ENCODE results near the gene QKI.
"Not testable (repeated sequence)": the region's sequence is repeated elsewhere in the genome, so short reads cannot be mapped to it uniquely, and the experiment has no call there.

The QKI gene

DNA sequence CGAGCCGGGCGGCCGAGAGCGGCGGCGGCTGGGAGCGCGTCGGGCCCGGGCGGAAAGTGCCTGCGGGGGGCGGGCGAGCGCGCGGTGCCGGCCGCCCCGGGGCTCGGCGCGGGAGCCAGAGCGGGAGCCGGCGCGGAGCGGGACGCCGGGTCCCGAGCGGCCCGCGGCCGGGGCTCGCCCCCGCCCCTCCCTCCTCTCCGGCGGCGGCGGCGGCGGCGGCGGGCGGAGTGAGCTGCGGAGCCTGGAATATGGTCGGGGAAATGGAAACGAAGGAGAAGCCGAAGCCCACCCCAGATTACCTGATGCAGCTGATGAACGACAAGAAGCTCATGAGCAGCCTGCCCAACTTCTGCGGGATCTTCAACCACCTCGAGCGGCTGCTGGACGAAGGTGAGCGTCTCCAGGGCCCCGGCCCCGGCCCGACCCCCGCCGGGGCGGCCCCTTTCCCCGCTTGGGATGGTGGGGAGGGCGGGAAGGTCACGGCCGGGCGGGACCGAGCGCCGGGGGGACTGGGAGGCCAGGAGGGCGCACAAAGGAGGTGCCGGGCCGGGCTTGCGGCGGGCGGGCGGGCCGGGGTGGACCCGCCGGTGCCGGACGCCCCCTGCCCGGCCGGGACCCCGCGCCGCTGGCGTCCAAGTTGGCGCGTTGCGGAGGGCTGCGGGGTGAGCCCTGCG lies 565 bp downstream of the QKI start:
- DNase-seq (ENCODE audit: low spot score), result peak; percentile 73

DNA sequence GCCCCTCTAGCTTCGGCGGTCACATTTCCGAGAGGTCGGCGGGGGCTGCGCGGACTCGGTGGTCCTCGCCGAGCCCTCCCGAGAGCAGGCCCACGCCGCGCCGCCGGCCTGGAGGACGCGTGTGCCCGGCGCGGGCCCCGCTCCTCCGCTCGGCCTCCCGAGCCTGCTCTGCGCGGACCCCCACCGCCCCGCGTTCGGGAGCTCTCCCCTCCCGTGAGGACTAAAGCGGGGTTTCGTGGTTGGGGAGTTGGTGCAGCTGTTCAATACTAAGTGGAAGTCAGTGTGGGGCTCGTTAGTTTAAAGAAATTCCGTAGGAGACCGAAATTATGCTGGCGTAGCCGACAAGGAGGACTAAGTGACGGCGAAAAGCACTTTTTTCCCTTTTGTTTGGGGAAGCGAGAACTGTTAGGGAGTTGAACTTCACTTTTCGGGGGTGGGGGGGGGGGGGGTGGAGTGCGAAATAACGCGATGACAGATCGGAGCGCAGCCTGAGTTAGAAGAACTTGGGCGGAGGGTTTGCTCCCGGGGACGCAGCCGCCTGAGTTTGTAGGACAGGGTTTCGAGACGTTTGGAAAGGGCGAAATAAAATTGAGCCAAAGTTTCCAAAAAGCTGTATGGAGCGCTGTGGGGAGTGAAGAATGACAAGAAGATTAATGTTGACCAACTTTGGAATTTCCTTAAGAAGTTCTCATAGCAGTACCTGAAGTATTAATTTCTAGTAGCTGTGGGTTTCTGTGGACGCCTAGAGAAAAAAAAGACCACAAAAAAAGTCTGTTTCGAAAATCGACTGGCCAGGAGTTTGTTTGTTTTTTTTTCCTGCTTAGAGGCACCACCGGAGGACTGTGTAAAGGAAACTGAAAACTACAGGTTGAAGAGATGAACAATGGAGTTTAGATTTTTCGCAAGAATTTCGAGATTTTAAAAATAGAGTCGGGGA lies 1.4 kb downstream of the QKI start:
- peak; percentile 86 for DNase-seq (ENCODE audit: low spot score)

DNA sequence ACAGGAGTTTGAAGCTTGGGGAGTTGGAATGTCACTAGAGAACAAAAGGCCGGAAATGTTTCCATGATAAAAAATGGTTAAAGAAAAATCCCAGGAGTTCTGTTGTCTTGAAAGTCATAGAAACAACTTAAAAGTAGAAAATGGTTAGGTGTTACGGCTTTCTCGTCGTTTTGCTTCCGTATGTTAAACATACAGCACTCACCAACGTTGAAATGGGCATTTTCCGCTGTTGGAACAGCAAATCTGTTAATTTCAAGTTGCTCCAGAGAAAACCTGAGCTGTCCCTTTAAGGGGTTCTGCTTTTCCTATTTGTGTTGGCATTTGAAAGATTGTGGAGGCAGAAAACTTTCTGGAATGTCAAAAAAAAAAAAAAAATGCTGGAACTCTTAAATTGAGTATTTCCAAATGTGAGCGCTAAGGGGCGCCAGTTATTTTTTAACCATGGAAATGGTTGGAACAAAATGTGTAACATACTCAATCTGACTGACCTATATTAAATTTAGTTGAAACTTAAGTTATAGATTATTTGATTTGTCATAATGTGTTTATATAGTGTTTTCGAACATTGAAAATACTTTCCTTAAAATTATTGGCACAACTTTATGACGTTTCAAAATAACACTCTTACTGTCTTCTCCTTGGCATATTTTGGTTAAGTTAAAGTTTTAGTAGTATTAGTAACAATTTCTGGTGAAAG lies 2.2 kb downstream of the QKI start:
- no peak for DNase-seq (ENCODE audit: low spot score)

DNA sequence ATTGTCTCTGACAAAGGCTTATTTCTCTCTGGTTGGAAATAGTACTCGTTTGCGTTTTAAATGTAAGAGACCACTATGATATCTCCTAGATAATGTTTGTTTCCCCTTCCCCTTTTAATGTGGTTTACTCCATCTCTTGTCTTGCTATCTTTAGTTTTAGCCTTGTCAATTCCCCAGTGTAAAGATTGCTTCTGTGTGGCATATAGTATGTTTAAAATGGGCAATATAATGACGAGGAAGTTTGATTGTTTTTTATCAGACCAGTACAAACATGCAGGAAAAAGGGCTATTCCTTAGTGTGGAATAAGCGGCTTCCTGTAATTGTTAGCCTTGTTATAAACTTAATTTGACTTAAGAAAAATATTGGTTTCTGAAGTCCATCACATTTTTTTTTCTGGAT lies 3.1 kb downstream of the QKI start:
- DNase-seq (ENCODE audit: low spot score), result no peak

DNA sequence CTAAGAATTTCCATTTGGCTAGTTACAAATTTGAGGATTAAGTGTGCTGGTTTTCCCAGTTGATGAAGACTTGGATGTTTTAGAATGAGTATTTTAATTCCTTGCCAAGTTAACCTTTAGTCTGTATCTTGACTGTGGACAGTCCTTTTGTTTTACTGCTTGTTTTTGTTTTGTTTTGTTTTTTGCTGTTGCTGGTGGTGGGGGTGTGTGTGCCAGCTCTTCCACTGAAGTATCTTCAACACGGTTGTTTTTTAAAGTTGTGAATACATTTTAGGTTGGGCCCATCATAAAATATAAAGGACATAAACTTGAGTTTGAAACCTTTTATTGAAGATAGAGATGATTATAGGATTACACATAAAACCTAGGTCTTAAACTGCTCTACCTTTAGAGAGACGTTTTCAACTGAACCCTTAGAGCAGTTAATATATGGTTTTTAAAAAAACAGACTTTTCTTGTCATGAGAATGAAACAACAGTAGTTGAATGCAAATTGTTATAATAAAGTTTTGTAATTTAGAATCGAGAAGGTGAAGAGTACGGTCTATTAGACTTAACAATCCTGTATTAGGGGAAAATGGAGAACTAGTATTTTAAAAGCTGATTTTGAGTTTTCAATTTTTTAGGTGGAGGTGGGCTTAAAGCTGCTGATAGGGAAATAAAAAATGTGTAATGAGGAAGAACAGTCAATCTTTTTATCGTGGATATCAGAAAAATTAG lies 4.0 kb downstream of the QKI start:
- DNase-seq (ENCODE audit: low spot score), result no peak

DNA sequence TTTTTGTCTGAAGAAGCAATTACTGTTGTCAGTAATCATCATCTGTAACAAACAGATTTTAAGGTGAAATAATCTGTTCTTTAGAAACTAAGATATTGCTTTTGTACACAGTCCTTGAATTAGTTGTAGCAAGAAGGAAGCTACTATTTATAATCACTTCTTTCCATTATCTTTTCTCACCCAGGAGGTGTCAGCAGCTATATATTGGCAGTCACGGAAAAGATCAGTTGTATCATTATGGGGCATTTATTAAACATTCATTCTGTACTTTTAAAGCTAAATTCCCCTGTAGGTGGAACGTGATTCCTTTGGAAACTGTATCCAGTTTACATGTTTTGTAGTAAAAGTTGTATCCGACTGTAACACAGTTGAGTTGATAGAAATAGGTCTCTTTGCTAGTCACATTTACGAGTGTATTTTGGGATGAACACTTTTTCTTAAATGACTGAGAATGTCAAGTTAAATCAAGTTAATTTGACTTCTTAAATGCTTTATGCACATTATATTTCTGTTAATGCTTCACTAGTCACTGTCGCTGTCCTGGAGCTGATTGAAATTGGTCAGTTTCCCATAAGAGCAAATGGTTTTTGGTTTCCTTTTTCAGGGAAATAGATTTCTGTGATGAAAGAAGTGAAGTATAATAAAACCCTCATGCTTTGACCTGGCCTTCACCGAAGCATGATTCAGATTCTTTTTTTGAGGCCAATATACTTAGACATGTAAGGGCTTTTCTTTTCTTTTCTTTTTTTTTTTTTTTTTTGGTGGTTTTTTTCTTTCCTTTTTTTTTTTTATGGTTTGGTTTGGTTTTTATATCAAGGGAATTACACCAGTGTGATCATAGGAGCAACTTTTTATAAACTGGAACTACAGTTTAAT lies 5.1 kb downstream of the QKI start:
- no peak for DNase-seq (ENCODE audit: low spot score)

DNA sequence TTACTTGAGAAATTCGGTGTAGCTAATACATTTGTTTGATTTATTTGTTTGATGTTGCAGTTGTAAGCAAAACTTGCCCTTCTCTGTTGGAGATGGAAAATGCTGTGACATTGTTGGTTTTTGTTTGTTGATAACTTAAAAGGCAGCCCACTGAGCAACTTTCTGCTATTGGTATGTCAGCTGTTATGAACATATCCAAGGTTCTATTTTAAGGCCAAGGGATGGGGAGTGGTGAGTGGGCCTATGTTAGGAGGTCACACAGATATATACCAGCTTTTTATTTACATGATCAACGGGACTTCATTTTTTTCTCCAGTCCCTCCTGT lies 5.7 kb downstream of the QKI start:
- no peak for DNase-seq (ENCODE audit: low spot score)

DNA sequence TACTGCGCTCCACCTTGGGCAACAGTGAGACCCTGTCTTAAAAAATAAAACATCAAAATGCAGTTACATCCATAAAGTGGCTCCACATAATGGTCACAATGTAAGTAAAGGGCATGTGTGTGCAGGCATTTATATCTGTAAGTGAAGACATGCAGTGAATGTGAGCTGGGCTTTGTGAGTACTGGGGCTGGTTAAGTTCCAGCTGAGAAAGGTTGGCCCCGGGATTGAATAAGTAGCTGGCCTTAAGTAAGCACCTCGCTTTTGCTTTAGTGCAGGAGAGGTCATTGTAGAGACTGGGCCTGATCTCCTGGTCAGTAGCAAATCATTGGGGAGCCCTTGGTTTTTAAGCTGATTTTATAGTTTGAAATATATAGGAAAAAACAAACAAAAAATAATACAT lies 8.0 kb downstream of the QKI start:
- DNase-seq (ENCODE audit: low spot score), result no peak

DNA sequence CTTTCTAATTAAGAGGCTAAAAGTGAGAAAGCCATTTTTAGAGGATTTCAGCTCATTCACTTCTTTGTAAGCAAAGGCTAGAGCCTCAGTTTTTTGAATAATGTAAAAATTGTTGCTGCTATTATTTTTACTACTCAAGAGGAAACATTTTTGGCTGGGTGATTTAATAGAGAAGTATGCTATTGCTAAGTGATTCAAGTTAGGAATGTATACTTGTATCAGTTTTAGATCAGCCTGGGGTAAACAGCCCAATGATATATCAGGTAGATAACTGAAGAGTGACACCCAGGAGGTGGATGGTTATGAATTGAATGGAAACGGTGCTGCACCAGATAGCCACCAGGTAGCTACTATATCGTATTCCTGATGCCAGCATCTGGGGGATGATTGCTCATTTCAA lies 9.2 kb downstream of the QKI start:
- DNase-seq (ENCODE audit: low spot score), result no peak

DNA sequence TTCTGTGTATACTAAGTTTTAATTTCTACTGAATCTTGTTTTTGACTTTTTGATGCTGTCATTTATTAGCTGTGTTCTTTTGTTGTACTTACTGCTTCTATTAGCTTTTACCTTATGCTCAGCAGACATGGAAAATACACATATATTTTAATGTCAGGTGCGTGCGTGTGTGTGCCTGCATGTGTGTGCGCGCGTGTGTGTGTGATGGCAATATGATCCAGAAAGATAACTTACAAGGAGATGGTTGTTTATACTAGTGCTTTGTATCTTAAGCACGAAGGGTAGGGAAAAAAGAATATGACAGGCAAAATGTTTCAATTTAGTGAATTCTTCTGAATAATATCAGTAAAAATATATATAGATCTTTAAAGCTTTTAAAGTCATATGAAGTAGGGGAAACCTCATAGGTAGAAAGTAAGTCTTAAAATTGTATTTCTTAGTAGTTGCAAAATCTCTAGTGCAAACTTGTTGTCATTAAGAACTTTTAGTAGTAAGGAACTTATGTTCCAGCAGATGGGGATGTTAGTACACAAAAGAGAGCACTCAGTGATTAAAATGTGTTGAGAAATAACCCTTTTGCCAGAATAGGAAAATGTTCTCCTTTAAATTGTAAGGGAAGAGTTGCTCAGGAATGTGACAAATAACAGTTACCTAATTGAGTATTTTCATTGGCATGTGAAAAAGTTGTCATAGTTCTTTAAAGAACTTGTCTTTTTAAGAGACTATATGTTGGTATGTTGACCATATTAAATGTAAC lies 13.2 kb downstream of the QKI start:
- DNase-seq (ENCODE audit: low spot score), result no peak

DNA sequence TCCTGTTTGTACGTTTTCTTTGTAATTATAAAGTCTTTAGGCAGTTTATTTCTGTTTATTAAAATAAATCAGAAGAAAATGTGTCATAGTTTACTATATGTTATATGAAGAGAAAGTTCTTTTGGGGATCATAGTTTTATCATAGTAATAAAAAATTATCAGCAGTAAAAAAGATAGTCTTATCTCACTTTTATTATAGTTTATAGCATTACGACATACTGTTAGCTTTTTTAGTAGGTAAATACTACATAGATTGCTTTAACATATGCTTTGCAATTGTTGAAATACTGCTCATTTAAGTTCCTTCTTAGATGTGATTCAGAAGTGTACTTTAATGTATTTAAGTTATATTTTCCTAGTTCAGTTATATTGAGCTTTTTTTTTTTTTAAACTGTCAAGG lies 13.9 kb downstream of the QKI start:
- no peak for DNase-seq (ENCODE audit: low spot score)

DNA sequence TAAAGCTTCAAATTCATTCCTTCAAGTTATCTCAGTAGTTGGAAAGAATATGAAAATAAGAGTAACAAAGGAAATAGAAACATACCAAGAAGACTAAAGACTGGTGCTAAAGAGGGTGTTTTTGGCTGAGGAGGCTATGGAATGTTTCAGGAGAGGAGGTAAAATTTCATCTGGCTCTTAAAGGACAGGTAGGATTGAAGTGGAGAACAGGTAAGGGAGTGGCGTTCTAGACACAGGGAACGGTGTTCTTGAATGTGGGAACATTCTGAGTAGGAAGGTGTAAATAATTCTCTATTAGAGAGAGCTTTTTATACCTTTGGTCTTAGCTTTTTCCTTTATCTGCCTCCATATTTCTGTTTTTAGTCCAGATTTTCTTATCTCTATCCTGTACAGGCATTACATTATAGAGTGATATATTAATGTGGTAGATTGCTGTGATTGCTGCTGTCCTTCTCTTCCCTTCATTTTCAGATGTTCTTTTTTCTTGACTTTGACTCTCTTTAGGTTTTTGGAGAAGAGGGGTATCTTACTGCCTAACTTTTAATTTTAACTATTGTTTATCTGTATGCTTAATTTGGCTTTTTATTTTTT lies 15.4 kb downstream of the QKI start:
- no peak for DNase-seq (ENCODE audit: low spot score)

DNA sequence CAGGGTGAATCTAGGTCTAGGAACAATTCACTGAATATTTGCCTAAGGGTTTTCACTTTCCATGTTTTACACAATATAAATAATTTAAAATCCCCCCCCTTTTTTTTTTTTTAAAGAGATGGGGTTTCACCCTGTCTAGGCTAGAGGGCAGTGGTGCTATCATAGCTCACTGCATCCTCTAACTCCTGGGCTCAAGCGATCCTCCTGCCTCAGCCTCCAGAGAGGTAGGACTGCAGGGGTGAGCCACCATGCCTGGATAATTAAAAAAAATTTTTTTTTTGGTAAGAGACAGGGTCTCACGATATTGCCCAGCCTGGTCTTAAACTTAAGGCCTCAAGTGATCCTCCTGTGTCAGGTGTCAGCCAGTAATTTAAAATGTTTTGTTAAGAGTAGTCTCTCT lies 17.8 kb downstream of the QKI start:
- no peak for DNase-seq (ENCODE audit: low spot score)

DNA sequence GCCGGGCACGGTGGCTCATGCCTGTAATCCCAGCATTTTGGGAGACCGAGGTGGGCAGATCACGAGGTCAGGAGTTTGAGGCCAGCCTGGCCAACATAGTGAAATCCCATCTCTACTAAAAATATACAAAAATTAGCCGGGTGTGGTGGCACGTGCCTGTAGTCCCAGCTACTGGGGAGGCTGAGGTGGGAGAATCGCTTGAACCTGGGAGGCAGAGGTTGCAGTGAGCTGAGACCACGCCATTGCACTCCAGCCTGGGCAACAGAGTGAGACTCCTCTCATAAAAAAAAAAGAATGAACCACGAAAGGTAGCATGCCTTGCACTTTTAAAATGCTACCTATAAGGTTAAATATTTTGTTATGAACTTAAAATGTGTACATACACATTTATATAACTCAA lies 19.0 kb downstream of the QKI start:
- DNase-seq (ENCODE audit: low spot score), result not testable (repeated sequence)

DNA sequence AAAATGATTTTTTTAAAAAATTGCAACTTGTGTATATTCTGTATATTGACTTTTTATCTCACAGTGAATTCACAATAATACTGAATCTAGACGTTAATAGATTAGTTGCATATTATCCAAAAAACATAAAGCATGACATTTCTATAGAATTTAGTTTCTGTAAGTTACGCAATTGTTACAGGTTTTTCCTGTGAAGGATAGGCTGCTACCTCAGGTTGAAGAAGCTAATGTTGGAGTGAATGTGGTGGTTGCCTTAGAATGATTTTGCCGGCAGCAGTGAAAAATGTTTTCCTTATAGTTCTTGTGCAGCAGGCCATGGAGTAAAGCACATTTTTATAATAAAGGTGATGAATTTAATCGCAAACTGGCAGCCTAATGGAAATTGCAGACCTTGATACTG lies 20.5 kb downstream of the QKI start:
- no peak for DNase-seq (ENCODE audit: low spot score)

DNA sequence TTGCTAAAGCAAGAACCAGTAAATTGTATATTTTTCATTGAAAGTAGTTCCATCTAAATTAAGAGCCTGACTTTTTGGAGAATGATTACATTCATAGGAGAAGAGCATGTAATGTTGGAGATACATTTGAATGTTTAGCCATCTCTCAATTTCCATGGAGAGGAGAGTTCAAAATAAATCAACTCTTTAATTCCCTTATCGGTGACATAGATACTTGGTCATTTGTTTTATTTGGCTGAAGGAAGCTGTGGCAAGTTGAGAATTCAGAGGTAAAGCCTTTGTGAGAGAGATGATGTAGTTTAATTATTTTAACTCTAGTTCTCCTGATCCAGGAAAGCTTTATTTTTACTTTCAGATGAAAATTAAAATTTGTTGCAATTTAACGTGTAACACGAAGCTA lies 22.3 kb downstream of the QKI start:
- no peak for DNase-seq (ENCODE audit: low spot score)

DNA sequence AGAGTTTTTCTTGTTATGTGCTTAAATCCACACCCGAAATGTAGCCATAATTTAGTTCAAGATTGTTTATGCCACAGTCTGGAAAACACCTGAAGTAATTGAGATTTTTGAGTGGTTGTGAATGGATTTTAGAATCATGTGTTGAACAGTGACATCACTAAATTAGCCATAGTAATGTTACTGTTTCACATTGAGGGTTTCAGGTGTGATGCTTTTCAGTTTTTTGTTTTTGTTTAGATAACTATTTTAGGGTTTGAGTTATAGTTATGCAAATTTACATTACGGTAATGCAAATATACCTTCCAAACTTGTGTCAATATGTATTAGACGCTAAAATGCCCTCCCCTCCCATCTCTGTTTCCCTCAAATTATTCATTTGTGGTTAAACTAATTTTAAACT lies 22.9 kb downstream of the QKI start:
- no peak for DNase-seq (ENCODE audit: low spot score)

DNA sequence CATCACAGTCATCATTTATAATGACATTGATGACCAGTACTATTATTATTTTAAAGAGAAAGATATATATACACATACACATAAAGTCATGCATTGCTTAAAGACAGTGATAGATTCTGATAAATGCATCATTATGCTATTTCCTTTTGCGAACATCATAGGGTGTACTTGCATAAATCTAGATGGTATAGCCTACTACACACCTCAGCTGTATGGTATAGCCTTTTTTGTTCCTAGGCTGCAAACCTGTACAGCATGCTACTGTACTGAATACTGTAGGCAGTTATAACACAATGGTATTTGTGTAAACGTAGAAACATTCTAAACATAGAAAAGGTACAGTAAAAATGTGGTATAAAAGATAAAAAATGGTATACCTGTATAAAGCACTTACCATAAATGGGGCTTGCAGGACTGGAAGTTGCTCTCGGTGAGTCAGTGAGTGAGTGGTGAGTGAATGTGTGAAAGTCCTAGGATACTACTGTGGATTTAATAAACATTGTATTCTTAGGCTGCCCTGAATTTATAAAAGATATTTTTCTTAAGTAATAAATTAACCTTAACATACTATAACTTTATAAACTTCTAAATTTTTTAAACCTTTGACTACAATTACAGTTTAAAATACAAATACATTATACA lies 23.9 kb downstream of the QKI start:
- no peak for DNase-seq (ENCODE audit: low spot score)

DNA sequence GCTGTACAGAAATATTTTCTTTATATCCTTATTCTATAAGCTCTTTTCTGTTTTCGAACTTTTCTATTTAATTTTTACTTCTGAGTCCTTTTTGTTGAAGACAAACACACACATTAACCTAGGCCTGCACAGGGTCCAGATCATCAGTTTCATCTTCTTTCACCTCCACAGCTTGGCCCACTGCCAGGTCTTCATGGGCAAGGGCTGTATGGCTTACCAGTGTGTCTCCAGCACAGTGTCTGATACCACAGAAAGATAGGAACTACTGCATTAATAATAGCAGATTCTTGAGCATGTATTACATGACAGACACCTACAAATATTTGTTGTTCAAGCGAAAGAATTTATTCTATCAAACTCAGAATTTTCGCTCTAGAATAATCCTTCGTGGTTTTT lies 24.4 kb downstream of the QKI start:
- DNase-seq (ENCODE audit: low spot score), result no peak

DNA sequence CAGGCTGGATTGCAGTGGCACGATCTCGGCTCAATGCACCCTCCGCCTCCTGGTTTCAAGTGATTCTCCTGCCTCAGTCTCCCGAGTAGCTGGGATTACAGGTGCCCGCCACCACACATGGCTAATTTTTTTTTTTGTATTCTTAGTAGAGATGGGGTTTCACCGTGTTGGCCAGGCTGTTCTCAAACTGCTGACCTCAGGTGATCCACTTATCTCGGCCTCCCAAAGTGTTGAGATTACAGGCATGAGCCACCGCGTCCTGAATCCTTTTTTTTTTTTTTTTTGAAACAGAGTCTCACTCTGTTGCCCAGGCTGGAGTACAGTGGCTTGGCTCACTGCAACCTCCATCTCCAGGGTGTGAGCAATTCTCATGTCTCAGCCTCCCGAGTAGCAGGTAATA lies 24.9 kb downstream of the QKI start:
- not testable (repeated sequence) for DNase-seq (ENCODE audit: low spot score)
